Breast epithelium (tissue), 3 donors: ENCODE measurements around the gene TGFBI.

ENCODE experiments used
- CTCF ChIP-seq, 3 donors: fragments of 450-650 bp; IDR thresholded peaks; one replicate each; pipeline ENCODE4 v1.5.1; 2016 to 2017; ENCODE audit warnings: antibody characterized with exemption in 3 of 3, mild to moderate bottlenecking in 3 of 3, moderate library complexity in 3 of 3
- POLR2A ChIP-seq: fragments of 450-650 bp; IDR thresholded peaks from one replicate; pipeline ENCODE4 v1.6.1; 2016; ENCODE audit warnings: antibody characterized with exemption, mild to moderate bottlenecking, moderate library complexity
- POLR2AphosphoS5 ChIP-seq, 3 donors: sonication (generic); formaldehyde crosslinking; IDR thresholded peaks; one replicate each; pipeline ENCODE4 v1.6.1; 2017; ENCODE audit warnings: antibody characterized with exemption in 3 of 3

- TF ChIP-seq CTCF (IDR thresholded peaks at IDR 0.05) (no peak), POLR2AphosphoS5 (IDR thresholded peaks at IDR 0.05) (no peak), POLR2A (no peak)
Observed at GRCh38 chr5:136075466-136075891, 46.7 kb downstream of the TGFBI start.
